Hematopoietic multipotent progenitor cell treated with erythropoietin and hydrocortisone succinate and interleukin-3 and kit ligand, for 6 days (in vitro differentiated cells): ENCODE results near the gene MSX1.

Source experiments
- DNase-seq: peaks from one replicate; pipeline ENCODE4 v3.0.0-alpha.2; 2015

Gene MSX1

DNA sequence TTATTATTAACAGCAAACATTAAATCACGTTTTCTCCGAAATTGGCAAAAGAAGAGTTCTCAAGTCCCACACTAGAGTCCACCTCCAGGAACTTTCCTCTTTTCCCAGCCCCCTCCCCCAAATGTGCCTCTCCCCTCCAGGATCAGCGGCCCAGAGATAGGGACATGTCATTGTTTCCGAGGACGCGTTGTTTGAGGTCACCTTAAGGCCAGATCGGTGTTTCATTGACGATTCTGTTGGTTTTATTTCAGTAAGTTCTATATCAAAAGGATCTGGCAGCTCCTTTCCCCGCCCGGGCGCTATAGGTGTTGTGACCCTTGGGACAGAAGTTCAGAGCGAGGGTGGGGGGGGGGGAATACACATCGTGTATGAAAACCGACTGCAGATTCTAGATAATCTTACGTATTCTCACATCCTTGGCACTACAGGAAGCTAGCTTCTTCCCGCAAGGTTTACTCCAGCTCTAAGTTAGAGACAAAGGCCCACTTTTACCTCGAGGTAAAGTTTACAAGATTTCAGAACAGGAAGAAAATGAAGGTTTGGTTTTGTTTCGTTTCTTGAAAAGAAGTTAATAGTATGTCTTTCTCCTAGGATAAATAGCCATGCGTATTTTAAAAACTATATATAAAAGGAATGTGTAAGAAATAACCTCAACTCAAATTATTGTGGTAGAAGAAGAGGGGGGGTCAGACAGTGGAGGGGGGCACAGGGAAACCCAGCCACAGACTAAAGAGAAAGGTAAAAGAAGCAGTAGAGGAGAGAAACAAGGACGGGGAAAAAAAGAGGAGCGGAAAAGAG is 739 bp upstream of the MSX1 start:
- DNase-seq, result no peak

- DNase-seq, result no peak
Observed at GRCh38 chr4:4859799-4860599, 534 bp downstream of the MSX1 start.

DNA sequence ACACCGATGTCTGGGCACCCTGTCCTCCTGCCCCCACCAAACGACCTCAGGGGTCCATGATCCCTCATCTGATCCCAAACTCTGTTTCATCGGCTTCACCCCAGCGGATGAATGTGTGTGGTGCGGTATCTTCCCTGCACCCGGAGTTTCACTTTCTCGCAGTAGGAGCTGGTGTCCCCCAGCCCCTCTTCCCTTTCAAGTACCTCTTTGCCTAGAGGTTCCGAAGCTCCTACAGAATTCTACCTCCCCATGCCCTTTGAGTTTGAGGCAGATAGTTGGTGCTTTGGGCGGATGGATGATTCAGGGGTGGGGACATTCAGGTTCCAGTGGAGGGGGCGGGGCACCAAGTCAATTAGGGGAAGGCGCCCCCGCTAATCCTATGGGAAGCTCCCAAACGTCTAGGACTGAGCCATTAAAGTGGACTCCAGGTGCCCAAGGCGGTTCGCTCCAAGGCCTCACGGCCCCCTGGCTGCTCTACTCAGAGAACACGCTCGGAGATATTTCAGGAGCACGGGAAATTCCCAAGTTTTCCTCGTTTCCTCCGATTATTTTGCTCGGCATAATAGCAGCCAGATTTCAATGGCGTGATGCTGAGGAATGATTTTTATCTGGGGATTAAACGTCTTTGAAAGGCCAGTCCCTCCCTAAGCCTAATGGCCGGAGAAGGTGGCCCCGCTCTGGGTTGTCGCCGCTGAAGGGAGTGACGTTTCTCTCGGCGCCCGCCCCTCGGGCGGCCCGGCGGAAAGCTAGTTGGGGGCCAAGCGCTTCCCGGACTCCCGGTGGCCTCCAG is 1.3 kb downstream of the MSX1 start:
- DNase-seq, result no peak

- no peak for DNase-seq
Observed at GRCh38 chr4:4861390-4862018, 2.0 kb downstream of the MSX1 start.

DNA sequence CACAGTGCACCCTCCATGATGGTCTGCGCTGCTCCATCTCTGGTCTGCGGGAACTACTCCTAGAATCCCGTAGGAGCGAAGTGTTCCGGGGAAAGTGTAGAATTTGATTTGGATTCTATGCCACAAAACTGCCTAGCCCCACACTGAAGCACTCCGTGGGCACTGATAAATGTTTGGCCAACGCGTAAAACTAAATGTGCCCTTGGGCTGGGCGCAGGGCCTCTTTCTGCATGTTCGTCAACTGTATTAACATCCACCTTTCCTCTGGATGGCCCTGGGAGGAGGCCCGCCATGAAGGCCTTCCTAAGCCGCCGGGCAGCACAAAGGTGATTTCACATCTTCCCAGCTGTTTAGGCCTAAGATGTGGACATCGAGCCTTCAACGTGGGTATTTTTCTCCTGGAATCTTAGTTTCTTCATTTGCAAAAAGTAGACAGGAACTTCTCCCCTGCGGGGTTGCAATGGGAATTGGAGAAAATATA is 2.6 kb downstream of the MSX1 start:
- DNase-seq, result no peak

GRCh38 chr4:4862665-4863482 is 3.4 kb downstream of the MSX1 start:
- DNase-seq, result no peak

DNA sequence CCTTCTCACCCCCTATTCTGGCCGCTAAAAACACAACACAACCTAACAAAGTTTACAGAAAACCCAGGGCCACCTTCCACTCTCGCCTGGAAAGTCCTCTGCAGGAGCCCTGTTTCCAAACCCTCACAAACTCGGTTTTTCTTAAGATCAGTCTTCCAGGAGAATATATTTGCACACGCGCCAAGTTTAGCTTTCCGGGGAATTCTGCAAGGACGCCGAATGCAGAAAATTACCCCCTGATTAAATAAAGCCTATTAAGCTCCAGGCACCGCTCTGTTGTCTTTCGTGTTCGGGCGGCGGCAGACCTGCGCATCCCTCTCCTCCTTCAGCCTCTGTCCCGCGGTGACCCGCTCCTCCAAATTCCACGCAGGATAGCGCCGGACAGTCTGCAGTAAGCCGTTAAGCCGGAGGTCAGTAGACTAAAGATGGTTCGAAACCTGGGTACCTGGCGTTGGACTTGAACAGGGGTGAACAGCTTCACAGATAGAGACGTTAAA is 5.0 kb downstream of the MSX1 start:
- no peak for DNase-seq

- no peak for DNase-seq
Observed at GRCh38 chr4:4864940-4865704, 5.7 kb downstream of the MSX1 start.

DNA sequence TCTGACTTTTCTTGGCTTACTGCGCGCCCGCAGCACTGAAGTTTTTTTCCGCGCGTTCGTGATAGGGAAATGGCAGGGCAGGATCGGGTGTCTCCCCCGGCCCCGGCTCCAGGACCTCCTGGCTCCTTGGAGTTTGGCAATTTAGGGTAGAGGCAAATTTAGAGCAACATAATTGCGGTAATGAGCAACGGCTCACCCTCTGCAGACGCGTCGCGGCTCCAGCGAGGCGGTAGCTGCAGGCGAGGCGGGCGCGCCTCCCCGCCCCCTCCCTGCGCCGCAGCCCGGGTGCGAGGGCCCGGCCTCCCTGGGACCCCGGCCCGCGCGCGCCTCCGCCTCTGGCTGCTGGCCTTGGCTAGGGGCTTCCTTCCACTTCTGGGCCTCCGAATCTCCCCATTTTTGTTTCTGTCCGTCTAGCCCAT is 6.2 kb downstream of the MSX1 start:
- no peak for DNase-seq

- DNase-seq, result no peak
Observed at GRCh38 chr4:4866124-4866865, 6.8 kb downstream of the MSX1 start.

DNA sequence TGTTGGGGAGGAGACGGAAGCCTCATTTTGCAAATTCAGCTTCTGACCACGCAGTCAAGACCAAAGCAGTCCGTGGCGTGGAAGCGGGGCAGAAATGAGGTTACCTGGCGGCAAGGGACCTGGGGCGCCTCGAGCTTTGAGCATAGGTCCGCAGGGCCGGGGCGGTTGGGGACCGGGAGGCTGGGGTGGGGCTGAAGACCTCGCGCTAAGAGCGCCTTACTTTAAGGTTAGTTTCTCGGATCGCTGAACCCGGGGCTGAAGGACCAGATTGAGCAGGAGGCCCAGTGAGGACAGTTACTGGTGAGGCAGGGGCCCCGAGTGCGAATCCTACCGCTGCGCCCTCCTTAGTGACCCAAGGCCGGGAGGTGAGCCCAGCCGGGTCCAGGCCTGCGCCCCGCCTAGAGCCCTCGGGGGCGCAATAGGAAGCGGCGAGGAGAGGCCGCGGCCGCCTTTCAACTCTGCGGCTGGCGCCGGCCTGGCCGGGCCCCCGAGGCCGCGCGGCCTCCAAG is 7.5 kb downstream of the MSX1 start:
- no peak for DNase-seq

DNA sequence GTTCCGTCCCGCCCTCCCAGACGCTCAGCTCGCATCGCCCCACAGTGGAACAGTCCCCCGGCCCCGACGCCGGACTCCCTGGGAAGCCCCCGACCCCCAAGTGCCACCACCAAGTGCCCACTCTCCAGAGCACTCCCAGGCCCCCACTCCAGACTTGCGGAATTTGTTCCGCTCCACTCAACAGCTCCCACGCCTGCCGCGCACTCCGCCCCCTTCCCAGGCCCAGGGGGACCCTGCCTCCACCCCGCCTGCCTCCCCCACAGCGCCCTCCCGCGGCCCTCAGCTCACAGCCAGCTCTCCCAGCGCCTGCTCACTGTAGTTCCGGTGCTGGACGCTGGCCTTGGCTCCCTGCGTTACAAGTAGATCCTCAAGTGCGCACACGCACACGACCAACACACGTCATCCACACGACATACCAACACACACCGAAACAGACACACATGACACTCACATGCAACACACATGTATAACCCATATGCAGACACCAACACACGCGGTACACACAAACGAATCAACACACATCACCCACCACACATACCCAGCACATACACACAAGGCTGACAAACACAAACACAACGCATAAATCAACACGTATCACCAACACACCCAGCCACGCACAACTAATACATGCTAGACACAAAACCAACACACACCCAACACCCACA is 8.0 kb downstream of the MSX1 start:
- no peak for DNase-seq

GRCh38 chr4:4868040-4868757 is 8.7 kb downstream of the MSX1 start:
- DNase-seq, result no peak

GRCh38 chr4:4868758-4869723 is 9.6 kb downstream of the MSX1 start:
- DNase-seq, result no peak

- no peak for DNase-seq
Observed at GRCh38 chr4:4869731-4870571, 10.5 kb downstream of the MSX1 start.

- no peak for DNase-seq
Observed at GRCh38 chr4:4870576-4871241, 11.2 kb downstream of the MSX1 start.
